ENCODE results near the gene UNC119. TPM values are rescaled to one million over a fixed set of nuclear protein-coding genes. Genes with fewer than 3 reads are reported as not detected.

UNC119 gene
- total RNA-seq, 1 experiment from 2014 or later = 43.2 TPM

DNA sequence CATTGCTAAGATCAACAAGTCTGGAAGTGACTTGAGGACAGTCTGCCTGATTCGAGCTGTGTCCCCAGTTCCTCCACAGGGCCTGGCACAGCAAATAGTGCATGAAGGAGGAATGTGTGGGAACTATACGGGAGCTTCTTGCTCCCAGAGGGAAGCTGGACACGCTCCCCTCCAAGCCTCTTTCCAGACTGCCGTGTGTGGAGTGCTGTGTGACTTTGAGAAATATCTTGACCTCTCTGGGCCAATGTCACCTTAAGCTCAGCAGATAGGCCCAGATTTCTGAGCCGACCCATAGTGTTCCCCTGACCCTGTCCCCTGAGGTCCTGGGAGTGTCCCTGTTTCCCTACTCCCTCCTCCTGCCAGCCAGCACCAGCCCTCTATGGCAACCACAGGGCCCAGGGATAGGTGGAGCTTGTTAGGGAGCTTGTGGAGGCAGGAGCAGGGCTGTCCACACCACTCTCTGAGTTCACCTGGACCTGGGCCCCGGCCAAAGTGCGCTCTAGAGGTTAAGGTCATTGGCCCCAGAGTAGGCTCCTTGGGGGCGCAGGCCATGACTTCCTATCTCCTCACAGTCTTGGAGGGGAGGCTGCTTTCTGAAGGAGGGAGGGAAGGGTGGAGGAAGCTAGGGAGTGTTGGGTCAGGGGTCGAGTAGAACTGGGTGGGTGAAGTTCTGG, 52.6 kb downstream of the UNC119 start:
- H3K79me2 ChIP-seq (ENCODE audit: insufficient read depth, low read length) = no peaks in the 10 kb centered on the region
- H4K20me1 ChIP-seq (ENCODE audit: insufficient read depth) = no peaks in the 10 kb centered on the region
- no peaks in the 10 kb centered on the region for H3K27me3 ChIP-seq (ENCODE audit: insufficient read depth, low read length)
- no peaks in the 10 kb centered on the region for H3K9me2 ChIP-seq (ENCODE audit: insufficient read depth)
- no peak for ATAC-seq
- no peak overlapping the region for H3K4me2 ChIP-seq (ENCODE audit: low read length)
- intact Hi-C loops (cut with micrococcal nuclease) = loop anchor here (10.0 kb wide), 1 partner anchor 175 kb away; no protein-coding TSS in a partner anchor
- CTCF ChIA-PET = no interaction called here
- no peak overlapping the region for H3K4me3 ChIP-seq (replicated peaks in 1 of 2; ENCODE audit: low read depth in 1 of 2, low read length in 2 of 2)
- H3K27ac ChIP-seq (ENCODE audit: low read depth, low read length) = no peak overlapping the region
- TF ChIP-seq POLR2A (IDR thresholded peaks at IDR 0.05; ENCODE audit: borderline replicate concordance, extremely low read depth, insufficient read depth, insufficient read length) (no peak), SP1 (IDR thresholded peaks at IDR 0.05; ENCODE audit: low read depth) (no peak), EGR1 (IDR thresholded peaks at IDR 0.05; ENCODE audit: low read depth) (no peak), POLR2AphosphoS5 (IDR thresholded peaks at IDR 0.05; ENCODE audit: low read depth, low read length) (no peak), EZH2phosphoT487 (IDR thresholded peaks at IDR 0.05; ENCODE audit: borderline replicate concordance) (no peak), FOSL1 (IDR thresholded peaks at IDR 0.05; ENCODE audit: low read depth) (no peak), CBX3 (IDR thresholded peaks at IDR 0.05; ENCODE audit: low read depth) (no peak), ZFX (IDR thresholded peaks at IDR 0.05) (no peak), TCF7L2 (IDR thresholded peaks at IDR 0.05; ENCODE audit: borderline replicate concordance, extremely low read depth, insufficient read depth, insufficient read length) (no peak), SRF (IDR thresholded peaks at IDR 0.05; ENCODE audit: low read depth) (no peak), SIN3A (IDR thresholded peaks at IDR 0.05; ENCODE audit: low read depth) (no peak), RAD21 (IDR thresholded peaks at IDR 0.05; ENCODE audit: low read depth) (no peak)
- TF ChIP-seq, protein P1, sequence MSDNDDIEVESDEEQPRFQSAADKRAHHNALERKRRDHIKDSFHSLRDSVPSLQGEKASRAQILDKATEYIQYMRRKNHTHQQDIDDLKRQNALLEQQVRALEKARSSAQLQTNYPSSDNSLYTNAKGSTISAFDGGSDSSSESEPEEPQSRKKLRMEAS (IDR thresholded peaks at IDR 0.05) = no peak
- TF ChIP-seq, protein P2, sequence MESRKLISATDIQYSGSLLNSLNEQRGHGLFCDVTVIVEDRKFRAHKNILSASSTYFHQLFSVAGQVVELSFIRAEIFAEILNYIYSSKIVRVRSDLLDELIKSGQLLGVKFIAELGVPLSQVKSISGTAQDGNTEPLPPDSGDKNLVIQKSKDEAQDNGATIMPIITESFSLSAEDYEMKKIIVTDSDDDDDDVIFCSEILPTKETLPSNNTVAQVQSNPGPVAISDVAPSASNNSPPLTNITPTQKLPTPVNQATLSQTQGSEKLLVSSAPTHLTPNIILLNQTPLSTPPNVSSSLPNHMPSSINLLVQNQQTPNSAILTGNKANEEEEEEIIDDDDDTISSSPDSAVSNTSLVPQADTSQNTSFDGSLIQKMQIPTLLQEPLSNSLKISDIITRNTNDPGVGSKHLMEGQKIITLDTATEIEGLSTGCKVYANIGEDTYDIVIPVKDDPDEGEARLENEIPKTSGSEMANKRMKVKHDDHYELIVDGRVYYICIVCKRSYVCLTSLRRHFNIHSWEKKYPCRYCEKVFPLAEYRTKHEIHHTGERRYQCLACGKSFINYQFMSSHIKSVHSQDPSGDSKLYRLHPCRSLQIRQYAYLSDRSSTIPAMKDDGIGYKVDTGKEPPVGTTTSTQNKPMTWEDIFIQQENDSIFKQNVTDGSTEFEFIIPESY (IDR thresholded peaks at IDR 0.05; ENCODE audit: extremely low read depth, insufficient replicate concordance, low read length) = no peak
- TF ChIP-seq, protein P3, sequence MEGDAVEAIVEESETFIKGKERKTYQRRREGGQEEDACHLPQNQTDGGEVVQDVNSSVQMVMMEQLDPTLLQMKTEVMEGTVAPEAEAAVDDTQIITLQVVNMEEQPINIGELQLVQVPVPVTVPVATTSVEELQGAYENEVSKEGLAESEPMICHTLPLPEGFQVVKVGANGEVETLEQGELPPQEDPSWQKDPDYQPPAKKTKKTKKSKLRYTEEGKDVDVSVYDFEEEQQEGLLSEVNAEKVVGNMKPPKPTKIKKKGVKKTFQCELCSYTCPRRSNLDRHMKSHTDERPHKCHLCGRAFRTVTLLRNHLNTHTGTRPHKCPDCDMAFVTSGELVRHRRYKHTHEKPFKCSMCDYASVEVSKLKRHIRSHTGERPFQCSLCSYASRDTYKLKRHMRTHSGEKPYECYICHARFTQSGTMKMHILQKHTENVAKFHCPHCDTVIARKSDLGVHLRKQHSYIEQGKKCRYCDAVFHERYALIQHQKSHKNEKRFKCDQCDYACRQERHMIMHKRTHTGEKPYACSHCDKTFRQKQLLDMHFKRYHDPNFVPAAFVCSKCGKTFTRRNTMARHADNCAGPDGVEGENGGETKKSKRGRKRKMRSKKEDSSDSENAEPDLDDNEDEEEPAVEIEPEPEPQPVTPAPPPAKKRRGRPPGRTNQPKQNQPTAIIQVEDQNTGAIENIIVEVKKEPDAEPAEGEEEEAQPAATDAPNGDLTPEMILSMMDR (IDR thresholded peaks at IDR 0.05 in 2 of 3, conservative IDR thresholded peaks at IDR 0.05 in 1 of 3; ENCODE audit: borderline replicate concordance in 1 of 3, insufficient read depth in 1 of 3, low read depth in 2 of 3, low read length in 2 of 3) = no peak
- TF ChIP-seq, protein P4, sequence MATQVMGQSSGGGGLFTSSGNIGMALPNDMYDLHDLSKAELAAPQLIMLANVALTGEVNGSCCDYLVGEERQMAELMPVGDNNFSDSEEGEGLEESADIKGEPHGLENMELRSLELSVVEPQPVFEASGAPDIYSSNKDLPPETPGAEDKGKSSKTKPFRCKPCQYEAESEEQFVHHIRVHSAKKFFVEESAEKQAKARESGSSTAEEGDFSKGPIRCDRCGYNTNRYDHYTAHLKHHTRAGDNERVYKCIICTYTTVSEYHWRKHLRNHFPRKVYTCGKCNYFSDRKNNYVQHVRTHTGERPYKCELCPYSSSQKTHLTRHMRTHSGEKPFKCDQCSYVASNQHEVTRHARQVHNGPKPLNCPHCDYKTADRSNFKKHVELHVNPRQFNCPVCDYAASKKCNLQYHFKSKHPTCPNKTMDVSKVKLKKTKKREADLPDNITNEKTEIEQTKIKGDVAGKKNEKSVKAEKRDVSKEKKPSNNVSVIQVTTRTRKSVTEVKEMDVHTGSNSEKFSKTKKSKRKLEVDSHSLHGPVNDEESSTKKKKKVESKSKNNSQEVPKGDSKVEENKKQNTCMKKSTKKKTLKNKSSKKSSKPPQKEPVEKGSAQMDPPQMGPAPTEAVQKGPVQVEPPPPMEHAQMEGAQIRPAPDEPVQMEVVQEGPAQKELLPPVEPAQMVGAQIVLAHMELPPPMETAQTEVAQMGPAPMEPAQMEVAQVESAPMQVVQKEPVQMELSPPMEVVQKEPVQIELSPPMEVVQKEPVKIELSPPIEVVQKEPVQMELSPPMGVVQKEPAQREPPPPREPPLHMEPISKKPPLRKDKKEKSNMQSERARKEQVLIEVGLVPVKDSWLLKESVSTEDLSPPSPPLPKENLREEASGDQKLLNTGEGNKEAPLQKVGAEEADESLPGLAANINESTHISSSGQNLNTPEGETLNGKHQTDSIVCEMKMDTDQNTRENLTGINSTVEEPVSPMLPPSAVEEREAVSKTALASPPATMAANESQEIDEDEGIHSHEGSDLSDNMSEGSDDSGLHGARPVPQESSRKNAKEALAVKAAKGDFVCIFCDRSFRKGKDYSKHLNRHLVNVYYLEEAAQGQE (IDR thresholded peaks at IDR 0.05; ENCODE audit: low read depth) = no peak
- H3K9me3 ChIP-seq (ENCODE audit: control insufficient read depth in 1 of 2, insufficient read depth in 1 of 2, low read depth in 1 of 2, low read length in 2 of 2) = no peaks in the 10 kb centered on the region
- H2AFZ ChIP-seq (ENCODE audit: low read depth, low read length, poor library complexity, severe bottlenecking) = no peak overlapping the region
- POLR2A ChIA-PET = no interaction called here
- BruUV-seq (replicated peaks) = no TSS peak
- no peak overlapping the region for H3K9ac ChIP-seq (ENCODE audit: low read length)
- no peak for DNase-seq (ENCODE audit: low read depth, low spot score)
- H3K36me3 ChIP-seq (ENCODE audit: control insufficient read depth in 1 of 2, insufficient read depth in 2 of 2, low read length in 2 of 2) = no peaks in the 10 kb centered on the region
- no peaks in the 10 kb centered on the region; a peak in 1 of 4 replicates for H3K4me1 ChIP-seq (ENCODE audit: control insufficient read depth in 1 of 2, insufficient read depth in 2 of 2, low read length in 2 of 2)
- RAD21 ChIA-PET (ENCODE audit: low non-redundant PET in 1 of 2, low total read pairs in 2 of 2, uncharacterized antibody in 2 of 2, unreplicated experiment in 2 of 2) = no interaction called here

Measured in HCT116 (cell line).